Measurements from ENCODE around the gene PPFIBP1. TPM values are rescaled to one million over a fixed set of nuclear protein-coding genes. Genes with fewer than 3 reads are reported as not detected.

Gene PPFIBP1
- total and polyA plus RNA-seq, 9 of the 15 experiments (the other 6 are each of a cell fraction or from before 2014, with no cell fraction given) = 0.46 to 3.5 (median 1.8) TPM

- H3K27ac ChIP-seq (ENCODE audit: extremely low read depth, low read depth, low read length) = no peak overlapping the region
- peaks cover 12 to 19% of the 10 kb centered on the region in 2 experiments for H3K27me3 ChIP-seq (ENCODE audit: control insufficient read depth in 2 of 2, insufficient read depth in 2 of 2, low read length in 2 of 2)
- 0% methylated on average over 1 of the region's 1 CpG for WGBS (ENCODE audit: insufficient coverage, low coverage, missing lambda C conversion rate)
- no peak overlapping the region for H3K4me3 ChIP-seq
- no peaks in the 10 kb centered on the region for H3K9me1 ChIP-seq (ENCODE audit: control insufficient read depth, insufficient read depth, low read length)
- no peak overlapping the region for H3K9ac ChIP-seq (ENCODE audit: insufficient read depth in 1 of 2, low read depth in 2 of 2, low read length in 2 of 2)
- H3K4me1 ChIP-seq (replicated peaks in 1 of 2; ENCODE audit: control insufficient read depth in 2 of 2, insufficient read depth in 2 of 2, low read length in 2 of 2) = no peaks in the 10 kb centered on the region
- in situ Hi-C loops (cut with MboI) (no loop called here), intact Hi-C loops (cut with micrococcal nuclease) (no loop called here)
- H3K36me3 ChIP-seq (ENCODE audit: control insufficient read depth, insufficient read depth, low read length) = no peaks in the 10 kb centered on the region
- DNase-seq (ENCODE audit: extremely low read depth in 1 of 4, low spot score in 3 of 4) (no peak), ATAC-seq (no peak), FAIRE-seq (no peak)
- ChIA-PET CTCF (ENCODE audit: low intra/inter-chr PET ratio) (no interaction called here), POLR2A (no interaction called here)
- no peaks in the 10 kb centered on the region for H4K20me1 ChIP-seq (replicated peaks; ENCODE audit: control insufficient read depth, insufficient read depth, low read length)
- BruUV-seq (replicated peaks) = no TSS peak
- no peak overlapping the region for H3K4me2 ChIP-seq (ENCODE audit: insufficient read depth, low read length)
- TF ChIP-seq ZC3H8 (IDR thresholded peaks at IDR 0.05) (no peak), HDAC3 (IDR thresholded peaks at IDR 0.05; ENCODE audit: borderline replicate concordance, partially characterized antibody) (no peak), HOMEZ (CRISPR knock-in tag; IDR thresholded peaks at IDR 0.05) (no peak), NKRF (IDR thresholded peaks at IDR 0.05; ENCODE audit: borderline replicate concordance) (no peak), CHD1 (IDR thresholded peaks at IDR 0.05; ENCODE audit: low read length) (no peak), TEAD2 (tag; IDR thresholded peaks at IDR 0.05) (no peak), ZFP1 (CRISPR knock-in tag; IDR thresholded peaks at IDR 0.05) (no peak), FOXM1 (IDR thresholded peaks at IDR 0.05; ENCODE audit: low read depth) (no peak), FOXM1 (CRISPR knock-in tag; IDR thresholded peaks at IDR 0.05; ENCODE audit: low read depth) (no peak), ZNF140 (CRISPR knock-in tag; IDR thresholded peaks at IDR 0.05) (no peak), MTF1 (CRISPR knock-in tag; IDR thresholded peaks at IDR 0.05; ENCODE audit: borderline replicate concordance) (no peak), MIER1 (IDR thresholded peaks at IDR 0.05; ENCODE audit: low read depth) (no peak), KDM4B (IDR thresholded peaks at IDR 0.05; ENCODE audit: borderline replicate concordance in 2 of 2, low read depth in 1 of 2) (no peak), E2F4 (CRISPR knock-in tag; IDR thresholded peaks at IDR 0.05; ENCODE audit: low read depth) (no peak), ZSCAN32 (CRISPR knock-in tag; IDR thresholded peaks at IDR 0.05) (no peak)
- no peak overlapping the region for H2AFZ ChIP-seq (ENCODE audit: low read depth, low read length)
- H3K9me3 ChIP-seq (replicated peaks; ENCODE audit: control insufficient read depth, insufficient read depth, low read depth, low read length) = no peaks in the 10 kb centered on the region
- no peaks in the 10 kb centered on the region for H3K79me2 ChIP-seq (ENCODE audit: control insufficient read depth, insufficient read depth, low read length)
Observed at GRCh38 chr12:27672643-27673042, 148.6 kb downstream of the PPFIBP1 start.

All from K562 (cell line).